Keratinocyte (primary cell): Measurements from ENCODE around the gene CATSPERZ.

Source experiments
- CTCF ChIP-seq, 3 experiments: IDR thresholded peaks in 1 of 3; conservative IDR thresholded peaks in 1 of 3; optimal IDR thresholded peaks in 1 of 3; 2 replicates in 2 of 3; 3 replicates in 1 of 3; pipeline versions ENCODE3 to v1.5.1; 2011; ENCODE audit warnings: low read length in 3 of 3, mild to moderate bottlenecking in 3 of 3, moderate library complexity in 2 of 3, control low read depth in 1 of 3, inconsistent platforms in 1 of 3; ENCODE audit not compliant: insufficient read depth in 2 of 3; ENCODE audit errors: extremely low read depth in 1 of 3
- EZH2 ChIP-seq: IDR thresholded peaks from one replicate; pipeline ENCODE4 v1.6.1; 2012; ENCODE audit warnings: inconsistent platforms, mild to moderate bottlenecking, low read length, moderate library complexity

- TF ChIP-seq CTCF (optimal IDR thresholded peaks at IDR 0.05 in 1 of 3, IDR thresholded peaks at IDR 0.05 in 1 of 3, conservative IDR thresholded peaks at IDR 0.05 in 1 of 3; ENCODE audit: extremely low read depth in 1 of 3, insufficient read depth in 2 of 3, low read length in 3 of 3) = no peak
- no peak for TF ChIP-seq EZH2
Observed at GRCh38 chr11:64348383-64349024, 48.3 kb downstream of the CATSPERZ start.
